ENCODE data around the gene NDOR1.
A peak's percentile ranks its signal among the peaks of the same experiment; 100 is the strongest.

Gene NDOR1

DNA sequence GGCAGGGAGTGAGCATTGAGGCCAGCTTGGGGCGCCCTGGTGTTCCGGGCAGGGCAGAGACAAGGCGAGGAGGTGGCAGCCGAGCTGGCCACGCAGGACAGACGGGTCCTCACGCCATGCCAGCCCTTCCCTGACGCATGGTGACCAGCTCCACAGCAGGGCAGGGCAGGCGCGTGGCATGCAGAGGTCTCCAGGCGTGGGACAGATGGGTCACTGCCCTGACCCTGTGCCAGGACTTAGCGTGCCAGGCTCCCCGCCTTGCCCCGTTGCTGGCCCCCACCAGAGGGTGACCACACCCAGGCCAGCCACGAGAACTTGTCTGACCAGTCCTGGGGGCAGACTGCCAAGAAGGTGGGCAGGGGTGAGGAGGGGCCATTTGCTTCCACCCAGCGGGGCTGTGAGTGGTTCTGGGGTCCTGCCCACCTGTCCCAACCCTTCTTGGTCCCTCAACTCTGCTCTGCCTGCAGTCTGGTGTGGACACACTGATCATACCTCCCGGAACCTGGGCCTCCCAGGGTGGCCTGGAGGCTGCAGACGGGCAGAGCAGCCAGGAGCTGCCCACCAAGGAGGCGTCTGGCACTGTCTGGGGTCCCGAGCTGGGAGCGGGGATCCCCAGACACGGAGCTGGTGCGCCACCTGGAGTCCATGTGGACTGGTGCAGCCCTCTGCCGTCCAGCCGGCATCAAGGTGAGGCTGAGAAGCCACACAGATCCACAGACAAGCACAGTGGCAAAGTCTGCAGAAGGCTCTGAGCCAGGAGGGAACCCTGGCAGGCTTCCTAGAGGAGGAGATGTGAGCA is 21.8 kb downstream of the NDOR1 start, which contains the start of gene RNF224:
RNF224 (plus strand) TSS at position 449 of the 799 bp plus-strand sequence. CDS start 834 bp downstream, outside the sequence.
- Histone ChIP-seq H3K27ac (ENCODE audit: low read depth, low read length, poor library complexity, severe bottlenecking) (no peak within 1 kb of the TSS), H2AFZ (ENCODE audit: low read length) (no peak within 1 kb of the TSS), H3K4me2 (ENCODE audit: low read length) (no peak within 1 kb of the TSS), H3K4me1 (ENCODE audit: insufficient read depth, low read length, severe bottlenecking) (peaks cover 16% of the 10 kb centered on the region), H3K9me3 (ENCODE audit: low read length) (no peaks in the 10 kb centered on the region), H3K9me2 (ENCODE audit: low read depth, low read length) (no peaks in the 10 kb centered on the region), H3K9ac (ENCODE audit: low read length) (no peak within 1 kb of the TSS), H3K36me3 (ENCODE audit: insufficient read depth, low read length) (no peaks in the 10 kb centered on the region), H3K4me3 (ENCODE audit: low read depth, low read length, poor library complexity, severe bottlenecking) (no peak within 1 kb of the TSS), H3F3A (ENCODE audit: insufficient read depth, low read length) (no peaks in the 10 kb centered on the region), H4K20me1 (ENCODE audit: insufficient read depth, low read length) (no peaks in the 10 kb centered on the region), H3K79me2 (ENCODE audit: insufficient read depth, low read length) (no peaks in the 10 kb centered on the region), H3K27me3 (ENCODE audit: insufficient read depth, low read length) (peaks cover 10% of the 10 kb centered on the region; the same call in 1 of the 2 replicates)
- TF ChIP-seq, protein P1, sequence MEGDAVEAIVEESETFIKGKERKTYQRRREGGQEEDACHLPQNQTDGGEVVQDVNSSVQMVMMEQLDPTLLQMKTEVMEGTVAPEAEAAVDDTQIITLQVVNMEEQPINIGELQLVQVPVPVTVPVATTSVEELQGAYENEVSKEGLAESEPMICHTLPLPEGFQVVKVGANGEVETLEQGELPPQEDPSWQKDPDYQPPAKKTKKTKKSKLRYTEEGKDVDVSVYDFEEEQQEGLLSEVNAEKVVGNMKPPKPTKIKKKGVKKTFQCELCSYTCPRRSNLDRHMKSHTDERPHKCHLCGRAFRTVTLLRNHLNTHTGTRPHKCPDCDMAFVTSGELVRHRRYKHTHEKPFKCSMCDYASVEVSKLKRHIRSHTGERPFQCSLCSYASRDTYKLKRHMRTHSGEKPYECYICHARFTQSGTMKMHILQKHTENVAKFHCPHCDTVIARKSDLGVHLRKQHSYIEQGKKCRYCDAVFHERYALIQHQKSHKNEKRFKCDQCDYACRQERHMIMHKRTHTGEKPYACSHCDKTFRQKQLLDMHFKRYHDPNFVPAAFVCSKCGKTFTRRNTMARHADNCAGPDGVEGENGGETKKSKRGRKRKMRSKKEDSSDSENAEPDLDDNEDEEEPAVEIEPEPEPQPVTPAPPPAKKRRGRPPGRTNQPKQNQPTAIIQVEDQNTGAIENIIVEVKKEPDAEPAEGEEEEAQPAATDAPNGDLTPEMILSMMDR (IDR thresholded peaks at IDR 0.05; ENCODE audit: low read length): peak; percentile 96
- TF ChIP-seq EZH2 (IDR thresholded peaks at IDR 0.05; ENCODE audit: borderline replicate concordance, low read length): no peak

DNA sequence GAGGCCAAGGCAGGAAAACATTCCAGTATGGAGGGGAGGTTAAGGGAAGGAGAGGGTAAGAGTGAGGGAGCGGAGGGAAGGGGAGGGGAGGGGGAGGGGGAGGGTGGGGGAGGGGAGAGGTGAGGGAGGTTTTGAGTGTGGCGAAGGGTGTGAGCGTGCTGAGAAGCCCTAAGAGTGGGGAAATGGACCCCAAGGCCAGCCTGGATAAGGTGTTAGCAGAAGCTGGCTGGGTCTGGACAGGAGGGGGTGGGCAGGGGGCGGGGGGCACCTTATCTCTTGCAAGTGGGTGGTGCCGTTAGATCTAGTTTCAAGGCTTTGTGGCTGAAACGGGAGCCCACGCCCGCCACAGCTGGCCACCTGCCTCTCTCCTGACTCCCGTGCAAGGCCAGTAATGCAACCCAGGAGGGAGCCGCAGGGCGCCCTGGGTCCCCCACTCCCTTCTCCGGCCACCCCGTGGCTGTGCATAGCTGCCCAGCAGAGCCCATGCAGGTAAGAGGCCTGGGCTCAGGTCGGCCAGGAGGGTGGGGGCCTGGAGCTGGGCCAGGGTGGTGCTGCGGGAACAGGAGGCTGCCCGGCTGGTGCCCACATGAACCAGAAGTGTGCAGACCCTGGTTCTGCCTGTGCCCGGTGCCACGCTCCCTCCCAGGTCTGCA is 22.5 kb downstream of the NDOR1 start:
- Histone ChIP-seq H3K9me2 (ENCODE audit: low read depth, low read length) (no peaks in the 10 kb centered on the region), H3K36me3 (ENCODE audit: insufficient read depth, low read length) (no peaks in the 10 kb centered on the region), H3K79me2 (ENCODE audit: insufficient read depth, low read length) (no peaks in the 10 kb centered on the region), H3K9me3 (ENCODE audit: low read length) (no peaks in the 10 kb centered on the region), H3K4me2 (ENCODE audit: low read length) (no peak overlapping the region), H3K4me3 (ENCODE audit: low read depth, low read length, poor library complexity, severe bottlenecking) (no peak overlapping the region), H3F3A (ENCODE audit: insufficient read depth, low read length) (no peaks in the 10 kb centered on the region), H3K4me1 (ENCODE audit: insufficient read depth, low read length, severe bottlenecking) (peaks cover 9% of the 10 kb centered on the region), H4K20me1 (ENCODE audit: insufficient read depth, low read length) (no peaks in the 10 kb centered on the region), H3K9ac (ENCODE audit: low read length) (no peak overlapping the region), H2AFZ (ENCODE audit: low read length) (no peak overlapping the region), H3K27me3 (ENCODE audit: insufficient read depth, low read length) (peaks cover 10% of the 10 kb centered on the region; the same call in 1 of the 2 replicates), H3K27ac (ENCODE audit: low read depth, low read length, poor library complexity, severe bottlenecking) (no peak overlapping the region)
- TF ChIP-seq, protein P1 (IDR thresholded peaks at IDR 0.05; ENCODE audit: low read length): no peak
- no peak for TF ChIP-seq EZH2 (IDR thresholded peaks at IDR 0.05; ENCODE audit: borderline replicate concordance, low read length)

DNA sequence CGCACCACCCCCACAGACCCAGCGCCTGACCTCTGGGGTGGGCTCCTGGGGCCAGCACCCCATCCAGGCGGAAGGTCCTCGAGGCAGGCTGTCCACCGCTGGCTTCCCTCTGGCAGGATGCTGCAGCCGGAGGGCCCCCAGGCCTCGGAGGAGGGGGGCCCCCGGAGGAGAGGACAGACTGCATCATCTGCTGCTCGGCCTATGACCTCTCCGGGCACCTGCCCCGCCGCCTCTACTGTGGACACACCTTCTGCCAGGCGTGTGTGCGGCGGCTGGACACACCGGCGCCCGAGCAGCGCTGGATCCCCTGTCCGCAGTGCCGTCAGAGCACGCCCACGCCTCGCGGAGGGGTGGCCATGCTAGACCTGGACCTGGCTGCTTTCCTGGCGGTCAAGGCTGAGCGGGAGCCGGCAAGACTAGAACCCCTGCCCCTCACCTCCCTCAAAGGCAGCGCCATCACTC is 23.0 kb downstream of the NDOR1 start:
- Histone ChIP-seq H3K9ac (ENCODE audit: low read length) (no peak overlapping the region), H3K36me3 (ENCODE audit: insufficient read depth, low read length) (no peaks in the 10 kb centered on the region), H4K20me1 (ENCODE audit: insufficient read depth, low read length) (no peaks in the 10 kb centered on the region), H3K4me3 (ENCODE audit: low read depth, low read length, poor library complexity, severe bottlenecking) (no peak overlapping the region), H3K79me2 (ENCODE audit: insufficient read depth, low read length) (no peaks in the 10 kb centered on the region), H2AFZ (ENCODE audit: low read length) (no peak overlapping the region), H3K27ac (ENCODE audit: low read depth, low read length, poor library complexity, severe bottlenecking) (no peak overlapping the region), H3K27me3 (ENCODE audit: insufficient read depth, low read length) (peaks cover 12% of the 10 kb centered on the region; the same call in 1 of the 2 replicates), H3K4me1 (ENCODE audit: insufficient read depth, low read length, severe bottlenecking) (peaks cover 7% of the 10 kb centered on the region), H3K4me2 (ENCODE audit: low read length) (no peak overlapping the region), H3K9me3 (ENCODE audit: low read length) (no peaks in the 10 kb centered on the region), H3F3A (ENCODE audit: insufficient read depth, low read length) (no peaks in the 10 kb centered on the region), H3K9me2 (ENCODE audit: low read depth, low read length) (no peaks in the 10 kb centered on the region)
- TF ChIP-seq, protein P1 (IDR thresholded peaks at IDR 0.05; ENCODE audit: low read length): no peak
- no peak for TF ChIP-seq EZH2 (IDR thresholded peaks at IDR 0.05; ENCODE audit: borderline replicate concordance, low read length)

Data from OCI-LY1 (cell line).